B cell (primary cell): ENCODE data around the gene LCN1. TPM values are rescaled to one million over a fixed set of nuclear protein-coding genes. Genes with fewer than 3 reads are reported as not detected.

Experiments used
- ATAC-seq: fragments of 200-7000 bp; cut with Tn5 transposase; one replicate; pipeline ENCODE4 v1.10.0; 2021; ENCODE audit warnings: low read depth, mild to moderate bottlenecking, moderate number of reproducible peaks, moderate library complexity
- CTCF ChIA-PET: fragments of 350-600 bp; sonication (Branson Sonifier 250); formaldehyde crosslinking; loops from one replicate; lab custom pipeline; 2021; ENCODE audit warnings: antibody characterized with exemption, inconsistent platforms; lab: Charles Lee
- POLR2A ChIA-PET: fragments of 350-600 bp; sonication (Branson Sonifier 250); formaldehyde crosslinking; loops from one replicate; lab custom pipeline; 2021; ENCODE audit warnings: antibody characterized with exemption; lab: Charles Lee
- DNase-seq: peaks from one replicate; pipeline ENCODE4 v3.0.0; 2013
- H2AFZ ChIP-seq: 2 replicates; pipeline ENCODE4 v1.6.1; 2012; ENCODE audit warnings: mild to moderate bottlenecking, low read depth, low read length; ENCODE audit not compliant: insufficient read depth, poor library complexity, severe bottlenecking
- H3K27ac ChIP-seq, 2 donors: 1 replicate in 1 of 2; 2 replicates in 1 of 2; pipeline ENCODE4 v1.5.1; 2012 to 2013; ENCODE audit warnings: low read length in 2 of 2, mild to moderate bottlenecking in 2 of 2, moderate library complexity in 1 of 2
- H3K27me3 ChIP-seq, 4 experiments: fragments of 200-600 bp in 1 of 4; sonication (generic) in 1 of 4; replicated peaks in 1 of 4; 1 replicate in 2 of 4; 2 replicates in 2 of 4; pipeline versions ENCODE4 v1.6.1 to v1.7.0; 2013 to 2016; ENCODE audit warnings: low read length in 3 of 4, mild to moderate bottlenecking in 2 of 4, mixed read lengths in 1 of 4, moderate library complexity in 1 of 4; ENCODE audit not compliant: insufficient read depth in 4 of 4, control insufficient read depth in 3 of 4; ENCODE audit errors: control extremely low read depth in 1 of 4
- H3K36me3 ChIP-seq, 2 experiments: replicated peaks in 1 of 2; 1 replicate in 1 of 2; 2 replicates in 1 of 2; pipeline versions ENCODE4 v1.6.1 to v1.7.1; 2013; ENCODE audit warnings: low read length in 1 of 2; ENCODE audit not compliant: insufficient read depth in 2 of 2, control insufficient read depth in 1 of 2; ENCODE audit errors: control extremely low read depth in 1 of 2, extremely low read depth in 1 of 2
- H3K4me1 ChIP-seq, 2 donors: fragments of 200-600 bp in 1 of 2; sonication (generic) in 1 of 2; 1 replicate in 1 of 2; 2 replicates in 1 of 2; pipeline versions ENCODE4 v1.5.1 to v1.6.1; 2013 to 2017; ENCODE audit warnings: low read length in 2 of 2; ENCODE audit not compliant: control insufficient read depth in 2 of 2, insufficient read depth in 2 of 2
- H3K4me2 ChIP-seq: replicated peaks from 2 replicates; pipeline ENCODE3; 2012; ENCODE audit warnings: mild to moderate bottlenecking, low read depth, low read length; ENCODE audit not compliant: poor library complexity, severe bottlenecking
- H3K4me3 ChIP-seq, 5 experiments: fragments of 200-600 bp in 1 of 5; sonication (generic) in 1 of 5; 1 replicate in 3 of 5; 2 replicates in 2 of 5; pipeline versions ENCODE4 v1.5.1 to v1.7.0; 2011 to 2016; ENCODE audit warnings: low read length in 4 of 5, mild to moderate bottlenecking in 4 of 5, low read depth in 2 of 5, control low read depth in 1 of 5, moderate library complexity in 1 of 5; ENCODE audit not compliant: insufficient read depth in 1 of 5; ENCODE audit errors: control extremely low read depth in 1 of 5, extremely low read depth in 1 of 5
- H3K79me2 ChIP-seq: fragments of 200-600 bp; sonication (generic); one replicate; pipeline ENCODE4 v1.6.0; 2016; ENCODE audit warnings: low read length; ENCODE audit not compliant: control insufficient read depth, insufficient read depth
- H3K9ac ChIP-seq: fragments of 200-600 bp; sonication (generic); 2 replicates; pipeline ENCODE4 v1.6.1; 2017; ENCODE audit warnings: mild to moderate bottlenecking, low read length, moderate library complexity
- H3K9me3 ChIP-seq, 3 donors: one replicate each; pipeline versions ENCODE4 v1.6.1 to v1.7.1; 2013; ENCODE audit warnings: low read length in 2 of 3; ENCODE audit not compliant: control insufficient read depth in 2 of 3, insufficient read depth in 1 of 3; ENCODE audit errors: control extremely low read depth in 1 of 3
- H4K20me1 ChIP-seq: 2 replicates; pipeline ENCODE4 v1.6.0; 2012; ENCODE audit warnings: mild to moderate bottlenecking, low read length; ENCODE audit not compliant: insufficient read depth, control insufficient read depth, poor library complexity, severe bottlenecking
- H3K27ac Mint-ChIP-seq: one replicate; pipeline ENCODE4 v1.8.0; 2021; ENCODE audit warnings: mixed read lengths
- H3K27me3 Mint-ChIP-seq: one replicate; pipeline ENCODE4 v1.8.0; 2021; ENCODE audit warnings: mixed read lengths
- H3K4me1 Mint-ChIP-seq: one replicate; pipeline ENCODE4 v1.8.0; 2021; ENCODE audit warnings: mixed read lengths
- H3K4me3 Mint-ChIP-seq: one replicate; pipeline ENCODE4 v1.8.0; 2021; ENCODE audit warnings: mixed read lengths
- H3K9me3 Mint-ChIP-seq: one replicate; pipeline ENCODE4 v1.8.0; 2022; ENCODE audit warnings: mixed read lengths; ENCODE audit not compliant: insufficient read depth
- EZH2 ChIP-seq: IDR thresholded peaks from 2 replicates; pipeline ENCODE4 v1.6.1; 2012; ENCODE audit warnings: borderline replicate concordance, low read depth, mild to moderate bottlenecking, moderate library complexity, low read length; ENCODE audit not compliant: insufficient read depth, poor library complexity, severe bottlenecking
- WGBS: methylation state at CpG from one replicate; pipeline ENCODE4 v1.1.5; 2013; ENCODE audit warnings: missing lambda C conversion rate; ENCODE audit not compliant: insufficient coverage; 5-methylcytosine and 5-hydroxymethylcytosine counted together
- intact Hi-C: fragments of 100-400 bp; cut with micrococcal nuclease; formaldehyde crosslinking; loops from one replicate; pipeline ENCODE4 v1.10.0; 2022
- polyA plus RNA-seq: library from polyadenylated mRNA; depleted of rRNA; stranded (reverse); fragments of >200 nt; gene quantifications from 2 replicates; pipeline ENCODE4 v1.2.3, GENCODE V29; 2012
- total RNA-seq, 2 donors: library from RNA; stranded (reverse); fragments of 120-200 nt in 1 of 2; gene quantifications; 1 replicate in 1 of 2; 2 replicates in 1 of 2; pipeline versions ENCODE4 v1.2.3 to v1.2.4, GENCODE V29; 2013 to 2022
- TF ChIP-seq, protein P1 (sequence below): fragments of 200-600 bp; IDR thresholded peaks from one replicate; pipeline ENCODE4 v1.8.0; 2022; ENCODE audit warnings: antibody characterized with exemption, mild to moderate bottlenecking

LCN1 gene
- total and polyA plus RNA-seq, 2 donors (not counting 1 experiment from before 2014, with no cell fraction given), result not detected

DNA sequence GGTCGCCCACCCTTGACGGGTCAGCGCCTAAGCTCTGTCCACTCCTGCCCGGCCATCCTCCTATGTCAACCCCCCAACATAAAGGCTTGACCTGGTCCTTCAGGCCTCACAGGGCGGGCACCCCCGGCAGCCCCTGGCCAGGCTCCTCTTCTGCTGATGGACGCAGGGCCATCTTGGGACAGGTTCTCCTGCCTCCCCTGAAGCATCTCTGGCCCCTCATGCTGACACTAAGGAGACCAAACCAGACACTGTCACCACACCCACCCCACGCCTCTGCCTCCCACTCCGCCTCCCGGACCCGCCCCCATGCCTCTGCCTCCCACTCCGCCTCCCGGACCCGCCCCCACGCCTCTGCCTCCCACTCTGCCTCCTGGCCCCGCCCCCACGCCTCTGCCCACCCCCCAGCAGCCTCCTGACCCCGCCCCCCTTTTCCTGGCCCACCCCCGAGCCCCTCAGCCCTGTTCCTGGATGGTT lies 31.5 kb downstream of the LCN1 start:
- Histone ChIP-seq H3K4me1 (no peaks in the 10 kb centered on the region), H3K4me2 (no peak overlapping the region), H3K79me2 (no peaks in the 10 kb centered on the region), H3K9me3 (peaks cover 0 to 9% (median 0%) of the 10 kb centered on the region in 3 donors), H2AFZ (no peak overlapping the region), H3K4me3 (no peak overlapping the region), H4K20me1 (no peaks in the 10 kb centered on the region), H3K36me3 (no peaks in the 10 kb centered on the region), H3K9ac (no peak overlapping the region), H3K27ac (no peak overlapping the region), H3K27me3 (no peaks in the 10 kb centered on the region)
- TF ChIP-seq, protein P1, sequence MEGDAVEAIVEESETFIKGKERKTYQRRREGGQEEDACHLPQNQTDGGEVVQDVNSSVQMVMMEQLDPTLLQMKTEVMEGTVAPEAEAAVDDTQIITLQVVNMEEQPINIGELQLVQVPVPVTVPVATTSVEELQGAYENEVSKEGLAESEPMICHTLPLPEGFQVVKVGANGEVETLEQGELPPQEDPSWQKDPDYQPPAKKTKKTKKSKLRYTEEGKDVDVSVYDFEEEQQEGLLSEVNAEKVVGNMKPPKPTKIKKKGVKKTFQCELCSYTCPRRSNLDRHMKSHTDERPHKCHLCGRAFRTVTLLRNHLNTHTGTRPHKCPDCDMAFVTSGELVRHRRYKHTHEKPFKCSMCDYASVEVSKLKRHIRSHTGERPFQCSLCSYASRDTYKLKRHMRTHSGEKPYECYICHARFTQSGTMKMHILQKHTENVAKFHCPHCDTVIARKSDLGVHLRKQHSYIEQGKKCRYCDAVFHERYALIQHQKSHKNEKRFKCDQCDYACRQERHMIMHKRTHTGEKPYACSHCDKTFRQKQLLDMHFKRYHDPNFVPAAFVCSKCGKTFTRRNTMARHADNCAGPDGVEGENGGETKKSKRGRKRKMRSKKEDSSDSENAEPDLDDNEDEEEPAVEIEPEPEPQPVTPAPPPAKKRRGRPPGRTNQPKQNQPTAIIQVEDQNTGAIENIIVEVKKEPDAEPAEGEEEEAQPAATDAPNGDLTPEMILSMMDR, result no peak
- no peak for TF ChIP-seq EZH2
- Mint-ChIP-seq H3K9me3 (peaks cover 3% of the 10 kb centered on the region), H3K4me1 (no peaks in the 10 kb centered on the region), H3K27ac (no peak overlapping the region), H3K4me3 (no peak overlapping the region), H3K27me3 (no peaks in the 10 kb centered on the region)
- DNase-seq (no peak), ATAC-seq (no peak)
- ChIA-PET CTCF (no interaction called here), POLR2A (no interaction called here)
- 98% methylated on average over 7 of the region's 19 CpGs for WGBS
- intact Hi-C loops, result no loop called here

DNA sequence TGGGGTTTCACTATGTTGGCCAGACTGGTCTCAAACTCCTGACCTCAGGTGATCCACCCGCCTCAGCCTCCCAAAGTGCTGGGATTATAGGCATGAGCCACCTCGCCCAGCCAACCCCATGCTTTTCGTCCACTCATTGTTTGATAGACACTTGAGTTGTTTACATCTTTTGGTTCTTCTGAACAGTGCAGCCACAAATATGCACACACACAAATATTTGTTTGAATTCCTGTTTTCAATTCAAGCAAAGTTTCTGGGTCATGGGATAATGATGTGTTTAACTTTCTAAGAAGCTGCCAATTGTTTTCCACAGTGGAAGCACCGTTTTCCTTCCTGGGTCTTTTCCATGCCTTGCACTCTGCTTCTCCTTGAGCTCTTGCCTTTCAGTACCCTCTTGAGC lies 33.5 kb downstream of the LCN1 start:
- H3K4me1 Mint-ChIP-seq, result no peaks in the 10 kb centered on the region

More for the DNA sequence above, 33.5 kb downstream of the LCN1 start:
- Mint-ChIP-seq H3K27ac (no peak overlapping the region), H3K9me3 (peaks cover 3% of the 10 kb centered on the region), H3K4me3 (no peak overlapping the region), H3K27me3 (peaks cover 2% of the 10 kb centered on the region)
- WGBS, result 92% methylated on average over 4 of the region's 4 CpGs
- H3K27me3 ChIP-seq, result peaks cover 0 to 2% (median 0%) of the 10 kb centered on the region in 4 experiments
- ATAC-seq (no peak), DNase-seq (no peak)
- TF ChIP-seq, protein P1, result no peak
- TF ChIP-seq EZH2, result no peak
- no peak overlapping the region for H3K4me3 ChIP-seq
- H3K4me2 ChIP-seq, result no peak overlapping the region
- H3K9me3 ChIP-seq, result peaks cover 0 to 9% (median 0%) of the 10 kb centered on the region in 3 donors
- CTCF ChIA-PET, result no interaction called here
- H3K9ac ChIP-seq, result no peak overlapping the region
- POLR2A ChIA-PET, result no interaction called here
- no peak overlapping the region for H3K27ac ChIP-seq
- no peaks in the 10 kb centered on the region for H3K4me1 ChIP-seq
- no peaks in the 10 kb centered on the region for H3K36me3 ChIP-seq
- no peaks in the 10 kb centered on the region for H4K20me1 ChIP-seq
- no peaks in the 10 kb centered on the region for H3K79me2 ChIP-seq
- intact Hi-C loops, result no loop called here
- no peak overlapping the region for H2AFZ ChIP-seq
